Endothelial cell of umbilical vein (primary cell): Measurements from ENCODE around the gene DMXL1. TPM values are rescaled to one million over a fixed set of nuclear protein-coding genes. Genes with fewer than 3 reads are reported as not detected.

ENCODE experiments used
- BruUV-seq: library from RNA; stranded (reverse); fragments of 400-500 nt; replicated peaks from 2 replicates; lab custom pipeline; 2021; lab: Mats Ljungman, UMichigan
- CTCF ChIA-PET: fragments of 300-600, 350-600 bp; sonication (Branson Sonifier 250); formaldehyde crosslinking; loops from one replicate; lab custom pipeline; 2021; ENCODE audit warnings: antibody characterized with exemption, inconsistent platforms; lab: Charles Lee
- POLR2A ChIA-PET: fragments of 300-600, 350-600 bp; sonication (Branson Sonifier 250); formaldehyde crosslinking; loops from one replicate; lab custom pipeline; 2021; ENCODE audit warnings: antibody characterized with exemption, inconsistent platforms; lab: Charles Lee
- DNase-seq: peaks from one replicate; pipeline ENCODE4 v3.0.0-alpha.2; 2011; ENCODE audit warnings: low read depth, low spot score
- FAIRE-seq: peaks from 2 replicates; lab custom pipeline; 2011; peaks lifted over from hg19 to GRCh38; lab: Jason Lieb, UNC
- H2AFZ ChIP-seq: 2 replicates; pipeline ENCODE4 v1.6.0; 2012; ENCODE audit warnings: low read depth, low read length, control low read depth, inconsistent platforms
- H3K27ac ChIP-seq: 2 replicates; pipeline ENCODE4 v1.5.1; 2011; ENCODE audit warnings: low read depth, mild to moderate bottlenecking, control low read depth, low read length, moderate library complexity; ENCODE audit not compliant: insufficient read depth
- H3K27me3 ChIP-seq, 2 experiments: 2 replicates each; pipeline versions ENCODE4 v1.6.0 to v1.6.1; 2011; ENCODE audit warnings: low read length in 2 of 2, mixed read lengths in 1 of 2; ENCODE audit not compliant: control insufficient read depth in 2 of 2, insufficient read depth in 2 of 2
- H3K36me3 ChIP-seq, 2 experiments: 2 replicates in 1 of 2; 3 replicates in 1 of 2; pipeline ENCODE4 v1.5.1; 2011; ENCODE audit warnings: low read length in 2 of 2, mild to moderate bottlenecking in 1 of 2, moderate library complexity in 1 of 2; ENCODE audit not compliant: control insufficient read depth in 2 of 2, insufficient read depth in 2 of 2; ENCODE audit errors: extremely low read depth in 1 of 2
- H3K4me1 ChIP-seq: 3 replicates; pipeline ENCODE4 v1.5.1; 2011; ENCODE audit warnings: mild to moderate bottlenecking, low read length; ENCODE audit not compliant: control insufficient read depth, insufficient read depth; ENCODE audit errors: extremely low read depth
- H3K4me2 ChIP-seq: 2 replicates; pipeline ENCODE4 v1.6.1; 2011; ENCODE audit warnings: low read length, control low read depth, mixed read lengths; ENCODE audit not compliant: insufficient read depth
- H3K4me3 ChIP-seq, 3 experiments: fragments of 200-600 bp in 1 of 3; sonication (generic), shearing (Covaris generic) in 1 of 3; replicated peaks in 1 of 3; 2 replicates each; pipeline ENCODE4 v1.5.1; 2011 to 2016; ENCODE audit warnings: control low read depth in 3 of 3, low read length in 3 of 3, mild to moderate bottlenecking in 2 of 3, inconsistent platforms in 1 of 3, low read depth in 1 of 3, moderate library complexity in 1 of 3; ENCODE audit not compliant: insufficient read depth in 1 of 3
- H3K79me2 ChIP-seq: 2 replicates; pipeline ENCODE4 v1.6.0; 2012; ENCODE audit warnings: low read length, inconsistent platforms; ENCODE audit not compliant: control insufficient read depth, insufficient read depth
- H3K9ac ChIP-seq: replicated peaks from 2 replicates; pipeline ENCODE3; 2011; ENCODE audit warnings: low read length, control low read depth; ENCODE audit not compliant: insufficient read depth; ENCODE audit errors: extremely low read depth
- H3K9me1 ChIP-seq: replicated peaks from 3 replicates; pipeline ENCODE4 v1.6.0; 2011; ENCODE audit warnings: mild to moderate bottlenecking, low read length; ENCODE audit not compliant: control insufficient read depth, insufficient read depth; ENCODE audit errors: extremely low read depth
- H3K9me3 ChIP-seq: replicated peaks from 2 replicates; pipeline ENCODE4 v1.5.1; 2012; ENCODE audit warnings: low read length, inconsistent platforms; ENCODE audit not compliant: control insufficient read depth, insufficient read depth
- H4K20me1 ChIP-seq: replicated peaks from 2 replicates; pipeline ENCODE3; 2011; ENCODE audit warnings: mild to moderate bottlenecking, low read length; ENCODE audit not compliant: control insufficient read depth, insufficient read depth; ENCODE audit errors: extremely low read depth
- EZH2 ChIP-seq: IDR thresholded peaks from 2 replicates; pipeline ENCODE4 v1.6.1; 2012; ENCODE audit warnings: borderline replicate concordance, low read depth, mild to moderate bottlenecking, moderate library complexity, low read length, inconsistent platforms; ENCODE audit not compliant: severe bottlenecking
- FOS ChIP-seq: IDR thresholded peaks from 2 replicates; pipeline ENCODE4 v1.6.1; 2011; ENCODE audit warnings: mild to moderate bottlenecking, low read length, moderate library complexity, borderline replicate concordance; ENCODE audit not compliant: insufficient read depth
- GATA2 ChIP-seq: IDR thresholded peaks from 2 replicates; pipeline ENCODE4 v1.7.0; 2011; ENCODE audit warnings: low read depth, mild to moderate bottlenecking, moderate library complexity, mixed read lengths, low read length; ENCODE audit not compliant: insufficient read length, insufficient read depth
- JUN ChIP-seq: IDR thresholded peaks from 2 replicates; pipeline ENCODE4 v1.6.1; 2011; ENCODE audit warnings: borderline replicate concordance, low read depth; ENCODE audit not compliant: insufficient read length, insufficient read depth
- MYC ChIP-seq: IDR thresholded peaks from one replicate; pipeline ENCODE4 v1.6.1; 2011; ENCODE audit warnings: mild to moderate bottlenecking, low read depth, low read length
- POLR2A ChIP-seq: IDR thresholded peaks from 2 replicates; pipeline ENCODE4 v1.6.1; 2012; ENCODE audit warnings: low read depth, mild to moderate bottlenecking, control low read depth, low read length
- POLR2AphosphoS5 ChIP-seq: IDR thresholded peaks from 2 replicates; pipeline ENCODE4 v1.6.1; 2012; ENCODE audit warnings: low read depth, mild to moderate bottlenecking, control low read depth, low read length, moderate library complexity; ENCODE audit not compliant: insufficient read depth
- dilution Hi-C: fragments of 300-500 bp; cut with MboI; formaldehyde crosslinking; loops from one replicate; pipeline ENCODE4 v1.15.0; 2019; ENCODE audit warnings: low sequenced_read_pairs; ENCODE audit not compliant: extremely low pct_ligation_motif_present
- intact Hi-C: fragments of 100-400 bp; cut with micrococcal nuclease; formaldehyde crosslinking; loops from one replicate; pipeline ENCODE4 v1.10.0; 2022
- polyA plus RNA-seq, 4 experiments: library from polyadenylated mRNA; depleted of rRNA in 3 of 4; stranded (reverse) in 3 of 4; unstranded in 1 of 4; fragments of >200 nt; gene quantifications; 2 replicates each; pipeline versions ENCODE4 v1.2.1 to v1.2.3, GENCODE V29; 2011 to 2012; ENCODE audit warnings: missing spikeins in 1 of 4
- total RNA-seq: library from RNA; stranded (reverse); gene quantifications from 2 replicates; pipeline ENCODE4 v1.2.3, GENCODE V29; 2021
- TF ChIP-seq, protein P1 (sequence below): IDR thresholded peaks from 2 replicates; pipeline ENCODE4 v1.6.1; 2011; ENCODE audit not compliant: insufficient read depth, insufficient read length
- TF ChIP-seq, protein P2 (sequence below), 2 donors: IDR thresholded peaks; 1 replicate in 1 of 2; 2 replicates in 1 of 2; pipeline ENCODE4 v1.5.1; 2011; ENCODE audit warnings: low read length in 2 of 2, mild to moderate bottlenecking in 2 of 2, moderate library complexity in 2 of 2, control low read depth in 1 of 2, inconsistent platforms in 1 of 2, low read depth in 1 of 2; ENCODE audit not compliant: insufficient read depth in 1 of 2; ENCODE audit errors: extremely low read depth in 1 of 2

Gene DMXL1
- total and polyA plus RNA-seq, 2 donors (not counting 3 experiments of a cell fraction or from before 2014, with no cell fraction given) = 5.4 to 24.7 TPM

DNA sequence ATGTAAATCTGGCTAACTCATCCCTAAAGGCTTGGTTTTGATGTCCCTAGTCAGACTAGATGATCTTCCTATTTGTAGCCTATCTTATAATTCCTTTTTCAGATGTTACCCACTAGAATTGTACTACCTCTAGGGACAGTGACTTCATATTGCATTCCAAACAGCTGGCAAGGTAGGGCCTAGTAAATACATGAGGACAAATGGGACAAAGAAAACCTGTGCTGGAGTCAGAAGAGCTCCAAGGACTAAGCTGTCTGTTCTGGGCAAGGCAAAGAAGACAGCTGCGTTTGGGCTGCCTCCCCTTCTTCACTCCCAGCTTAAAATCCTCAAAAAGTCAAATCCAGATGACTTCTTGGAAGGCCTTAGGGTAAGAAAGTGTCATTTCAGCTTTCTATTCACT lies 10.0 kb downstream of the DMXL1 start:
- H3K9me3 ChIP-seq = no peaks in the 10 kb centered on the region
- no peak overlapping the region for H3K4me3 ChIP-seq
- no peaks in the 10 kb centered on the region for H3K9me1 ChIP-seq
- intact Hi-C loops = no loop called here
- ChIA-PET POLR2A (no interaction called here), CTCF (no interaction called here)
- FAIRE-seq (no peak), DNase-seq (no peak)
- H4K20me1 ChIP-seq = peaks cover 4% of the 10 kb centered on the region
- H3K9ac ChIP-seq = no peak overlapping the region
- no peaks in the 10 kb centered on the region for H3K36me3 ChIP-seq
- H3K79me2 ChIP-seq = peaks cover 25% of the 10 kb centered on the region
- BruUV-seq = no TSS peak
- H2AFZ ChIP-seq = no peak overlapping the region
- no peak for TF ChIP-seq MYC
- no peak overlapping the region for H3K27ac ChIP-seq
- H3K4me1 ChIP-seq = no peaks in the 10 kb centered on the region
- dilution Hi-C loops = no loop called here
- H3K4me2 ChIP-seq = no peak overlapping the region
- H3K27me3 ChIP-seq = no peaks in the 10 kb centered on the region

DNA sequence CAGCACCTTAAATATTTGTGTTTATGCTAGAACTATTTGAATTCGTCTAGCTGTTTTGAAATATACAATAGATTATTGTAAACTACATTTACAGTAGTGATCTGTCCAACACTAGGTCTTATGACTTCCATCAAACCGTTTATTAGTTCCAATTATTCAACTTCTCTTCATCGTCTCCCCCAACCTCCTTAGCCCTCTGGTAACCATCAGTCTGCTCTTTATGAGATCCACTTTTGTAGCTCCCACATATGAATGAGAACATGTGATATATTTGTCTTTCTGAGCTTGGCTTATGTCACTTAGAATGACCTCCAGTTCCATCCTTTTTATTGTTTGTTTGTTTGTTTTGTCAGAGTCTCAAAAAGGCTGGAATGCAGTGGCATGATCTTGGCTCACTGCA lies 11.8 kb downstream of the DMXL1 start:
- ChIA-PET CTCF (interaction anchor here (0.6 kb wide), 1 partner anchor 100 kb away, joined by 3 read pairs; no protein-coding TSS in a partner anchor), POLR2A (no interaction called here)
- Histone ChIP-seq H2AFZ (no peak overlapping the region), H3K4me3 (no peak overlapping the region), H4K20me1 (no peaks in the 10 kb centered on the region), H3K36me3 (no peaks in the 10 kb centered on the region), H3K27ac (no peak overlapping the region), H3K4me1 (no peaks in the 10 kb centered on the region), H3K4me2 (no peak overlapping the region), H3K27me3 (no peaks in the 10 kb centered on the region), H3K9ac (no peak overlapping the region), H3K9me3 (no peaks in the 10 kb centered on the region), H3K9me1 (no peaks in the 10 kb centered on the region), H3K79me2 (peaks cover 25% of the 10 kb centered on the region)
- TF ChIP-seq FOS (no peak), GATA2 (no peak), POLR2A (no peak), EZH2 (no peak), POLR2AphosphoS5 (no peak), MYC (no peak), JUN (no peak)
- TF ChIP-seq, protein P1, sequence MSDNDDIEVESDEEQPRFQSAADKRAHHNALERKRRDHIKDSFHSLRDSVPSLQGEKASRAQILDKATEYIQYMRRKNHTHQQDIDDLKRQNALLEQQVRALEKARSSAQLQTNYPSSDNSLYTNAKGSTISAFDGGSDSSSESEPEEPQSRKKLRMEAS = no peak
- TF ChIP-seq, protein P2, sequence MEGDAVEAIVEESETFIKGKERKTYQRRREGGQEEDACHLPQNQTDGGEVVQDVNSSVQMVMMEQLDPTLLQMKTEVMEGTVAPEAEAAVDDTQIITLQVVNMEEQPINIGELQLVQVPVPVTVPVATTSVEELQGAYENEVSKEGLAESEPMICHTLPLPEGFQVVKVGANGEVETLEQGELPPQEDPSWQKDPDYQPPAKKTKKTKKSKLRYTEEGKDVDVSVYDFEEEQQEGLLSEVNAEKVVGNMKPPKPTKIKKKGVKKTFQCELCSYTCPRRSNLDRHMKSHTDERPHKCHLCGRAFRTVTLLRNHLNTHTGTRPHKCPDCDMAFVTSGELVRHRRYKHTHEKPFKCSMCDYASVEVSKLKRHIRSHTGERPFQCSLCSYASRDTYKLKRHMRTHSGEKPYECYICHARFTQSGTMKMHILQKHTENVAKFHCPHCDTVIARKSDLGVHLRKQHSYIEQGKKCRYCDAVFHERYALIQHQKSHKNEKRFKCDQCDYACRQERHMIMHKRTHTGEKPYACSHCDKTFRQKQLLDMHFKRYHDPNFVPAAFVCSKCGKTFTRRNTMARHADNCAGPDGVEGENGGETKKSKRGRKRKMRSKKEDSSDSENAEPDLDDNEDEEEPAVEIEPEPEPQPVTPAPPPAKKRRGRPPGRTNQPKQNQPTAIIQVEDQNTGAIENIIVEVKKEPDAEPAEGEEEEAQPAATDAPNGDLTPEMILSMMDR (IDR thresholded peaks at IDR 0.05; ENCODE audit: extremely low read depth in 1 of 2, insufficient read depth in 1 of 2, low read depth in 1 of 2, low read length in 2 of 2) = no peak
- dilution Hi-C loops (no loop called here), intact Hi-C loops (no loop called here)
- no peak for DNase-seq
- no TSS peak for BruUV-seq
- no peak for FAIRE-seq
